SK-N-SH (cell line): ENCODE results near the gene ULK1. TPM values are rescaled to one million over a fixed set of nuclear protein-coding genes. Genes with fewer than 3 reads are reported as not detected.
A peak's percentile ranks its signal among the peaks of the same experiment; 100 is the strongest.

ENCODE experiments used
- CTCF ChIA-PET: fragments of 300-600, 350-600 bp; formaldehyde crosslinking; extraction: SDS; loops from one replicate; lab custom pipeline; 2021; lab: Yijun Ruan, JAX
- POLR2A ChIA-PET: fragments of 350-600 bp; sonication (Branson Sonifier 250); formaldehyde crosslinking; extraction: SDS; loops from one replicate; lab custom pipeline; 2020; ENCODE audit warnings: antibody characterized with exemption, inconsistent platforms; lab: Yijun Ruan, JAX
- DNase-seq: peaks from one replicate; pipeline ENCODE4 v3.0.0; 2012
- H2AFZ ChIP-seq: fragments of 200-600 bp; sonication (generic); 2 replicates; pipeline ENCODE4 v1.8.1; 2016; ENCODE audit warnings: antibody characterized with exemption, mild to moderate bottlenecking, low read depth
- H3F3A ChIP-seq: fragments of 200-600 bp; sonication (generic); replicated peaks from 2 replicates; pipeline ENCODE3; 2016; ENCODE audit warnings: antibody characterized with exemption, mild to moderate bottlenecking; ENCODE audit not compliant: insufficient read depth
- H3K27ac ChIP-seq, 2 experiments: fragments of 200-500 bp in 1 of 2; fragments of 200-600 bp in 1 of 2; sonication (Bioruptor generic) in 1 of 2; sonication (generic), shearing (Covaris generic) in 1 of 2; 2 replicates each; pipeline versions ENCODE4 v1.5.1 to v1.6.1; 2014 to 2016; ENCODE audit warnings: low read depth in 2 of 2, inconsistent platforms in 1 of 2, low read length in 1 of 2, mild to moderate bottlenecking in 1 of 2, mixed read lengths in 1 of 2
- H3K27me3 ChIP-seq: fragments of 200-600 bp; sonication (generic), shearing (Covaris generic); 2 replicates; pipeline ENCODE4 v1.6.1; 2016; ENCODE audit warnings: mixed run types; ENCODE audit not compliant: insufficient read depth
- H3K36me3 ChIP-seq, 2 experiments: fragments of 200-500 bp in 1 of 2; fragments of 200-600 bp in 1 of 2; sonication (Bioruptor generic) in 1 of 2; sonication (generic) in 1 of 2; replicated peaks in 1 of 2; 2 replicates each; pipeline versions ENCODE3 to v1.5.1; 2014 to 2016; ENCODE audit warnings: low read length in 1 of 2, mild to moderate bottlenecking in 1 of 2; ENCODE audit not compliant: insufficient read depth in 2 of 2, control insufficient read depth in 1 of 2
- H3K4me1 ChIP-seq, 2 experiments: fragments of 200-500 bp in 1 of 2; fragments of 200-600 bp in 1 of 2; sonication (Bioruptor generic) in 1 of 2; sonication (generic), shearing (Covaris generic) in 1 of 2; 2 replicates each; pipeline versions ENCODE4 v1.5.1 to v1.6.1; 2014 to 2016; ENCODE audit warnings: low read depth in 1 of 2, low read length in 1 of 2, mixed run types in 1 of 2; ENCODE audit not compliant: insufficient read depth in 2 of 2, control insufficient read depth in 1 of 2
- H3K4me2 ChIP-seq: fragments of 200-600 bp; sonication (generic), shearing (Covaris generic); 2 replicates; pipeline ENCODE4 v1.6.1; 2017; ENCODE audit warnings: mixed run types
- H3K4me3 ChIP-seq, 2 experiments: fragments of 200-500 bp in 1 of 2; fragments of 200-600 bp in 1 of 2; sonication (Bioruptor generic) in 1 of 2; sonication (generic), shearing (Covaris generic) in 1 of 2; 2 replicates each; pipeline versions ENCODE4 v1.5.1 to v1.8.1; 2014 to 2016; ENCODE audit warnings: low read depth in 2 of 2, inconsistent platforms in 1 of 2, low read length in 1 of 2, mild to moderate bottlenecking in 1 of 2, mixed read lengths in 1 of 2, moderate library complexity in 1 of 2
- H3K79me2 ChIP-seq: fragments of 200-600 bp; sonication (generic); 2 replicates; pipeline ENCODE4 v1.8.1; 2017; ENCODE audit warnings: mild to moderate bottlenecking; ENCODE audit not compliant: insufficient read depth
- H3K9ac ChIP-seq: fragments of 200-600 bp; sonication (generic); 2 replicates; pipeline ENCODE4 v1.6.1; 2017; ENCODE audit warnings: mixed run types
- H3K9me2 ChIP-seq: fragments of 200-600 bp; sonication (generic); 2 replicates; pipeline ENCODE4 v1.6.1; 2017; ENCODE audit warnings: mixed run types
- H3K9me3 ChIP-seq: fragments of 200-600 bp; sonication (generic); 2 replicates; pipeline ENCODE4 v1.6.1; 2017; ENCODE audit warnings: mixed run types, mild to moderate bottlenecking, moderate library complexity
- H4K20me1 ChIP-seq: fragments of 200-600 bp; sonication (generic); 2 replicates; pipeline ENCODE4 v1.6.1; 2017; ENCODE audit warnings: mild to moderate bottlenecking, mixed run types; ENCODE audit not compliant: insufficient read depth
- PBX3 ChIP-seq: IDR thresholded peaks from 2 replicates; pipeline ENCODE4; 2012
- POLR2AphosphoS5 ChIP-seq: IDR thresholded peaks from 2 replicates; pipeline ENCODE4 v1.6.1; 2012; ENCODE audit warnings: low read depth, low read length
- REST ChIP-seq: IDR thresholded peaks from 2 replicates; pipeline ENCODE4 v1.6.1; 2012; ENCODE audit warnings: mild to moderate bottlenecking, low read depth, low read length, moderate library complexity
- SIN3A ChIP-seq: IDR thresholded peaks from 2 replicates; pipeline ENCODE4 v1.6.1; 2012; ENCODE audit warnings: low read depth, mild to moderate bottlenecking, low read length, moderate library complexity, borderline replicate concordance
- USF1 ChIP-seq: IDR thresholded peaks from 2 replicates; pipeline ENCODE4 v1.4.0; 2012; ENCODE audit warnings: low read depth, borderline replicate concordance
- ZBTB33 ChIP-seq: IDR thresholded peaks from 2 replicates; pipeline ENCODE4 v1.4.0; 2012; ENCODE audit warnings: low read depth, borderline replicate concordance
- WGBS: methylation state at CpG from one replicate; pipeline ENCODE4 v1.1.6; 2017; ENCODE audit warnings: low lambda C conversion rate; 5-methylcytosine and 5-hydroxymethylcytosine counted together
- polyA plus RNA-seq, 3 experiments: library from polyadenylated mRNA; depleted of rRNA; stranded (reverse); fragments of >200 nt; gene quantifications; 2 replicates each; pipeline ENCODE4 v1.2.3, GENCODE V29; 2012
- TF ChIP-seq, protein P1 (sequence below): fragments of 150-350 bp; IDR thresholded peaks from 2 replicates; pipeline ENCODE4 v1.6.1; 2017; ENCODE audit warnings: antibody characterized with exemption, low read length, low read depth, borderline replicate concordance
- TF ChIP-seq, protein P2 (sequence below): IDR thresholded peaks from 2 replicates; pipeline ENCODE4 v1.4.0; 2012; ENCODE audit warnings: low read depth

Gene ULK1
- polyA plus RNA-seq, 1 of the 3 experiments (the other 2 are of a cell fraction), result 10.7 TPM

DNA sequence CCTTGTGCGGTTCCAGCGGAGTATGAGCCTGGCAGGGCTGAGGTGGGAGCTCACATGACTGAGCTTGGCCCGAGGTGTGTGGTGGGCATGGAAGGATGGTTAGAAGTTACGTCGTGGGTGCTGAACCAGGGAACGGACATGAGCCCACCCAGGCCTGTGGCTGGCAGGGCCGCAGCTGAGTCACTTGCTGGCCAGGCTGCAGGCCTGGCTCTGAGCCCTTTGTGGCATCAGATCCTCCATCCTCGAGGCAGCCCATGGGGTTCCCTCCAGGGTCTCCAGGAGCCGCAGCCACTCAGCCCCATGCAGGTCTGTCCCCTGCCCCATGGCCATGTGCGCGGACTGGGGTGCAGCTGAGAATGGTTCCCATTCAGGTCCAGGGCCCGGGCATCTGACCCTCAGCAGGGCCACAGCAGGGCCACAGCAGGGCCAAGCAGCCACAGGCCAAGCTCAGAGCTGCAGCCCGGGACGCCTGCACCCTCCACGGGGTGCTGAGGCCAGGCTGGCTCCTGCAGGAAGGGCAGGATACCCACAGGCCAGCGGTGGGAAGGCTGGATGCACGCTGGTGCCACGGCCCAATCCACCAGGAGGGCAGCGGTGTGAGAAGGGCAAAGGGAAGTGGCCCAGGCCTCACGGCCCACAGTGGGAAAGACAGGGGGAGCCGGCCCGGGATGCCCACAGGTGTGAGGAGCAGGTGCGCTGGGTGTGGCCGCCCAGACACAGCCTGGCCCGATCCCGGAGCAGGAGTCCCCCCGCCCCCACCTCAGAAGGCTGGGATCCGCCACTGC, 26.3 kb upstream of the ULK1 start:
- Histone ChIP-seq H3K9ac (no peak overlapping the region), H3F3A (no peaks in the 10 kb centered on the region), H3K4me2 (no peak overlapping the region), H3K4me3 (no peak overlapping the region), H3K27ac (no peak overlapping the region), H3K79me2 (no peaks in the 10 kb centered on the region), H2AFZ (no peak overlapping the region), H3K9me2 (no peaks in the 10 kb centered on the region), H3K27me3 (no peaks in the 10 kb centered on the region), H3K36me3 (no peaks in the 10 kb centered on the region), H4K20me1 (no peaks in the 10 kb centered on the region), H3K9me3 (no peaks in the 10 kb centered on the region), H3K4me1 (peaks cover 4 to 21% of the 10 kb centered on the region in 2 experiments; a peak in 2 of 4 replicates)
- peak; percentile 26 for DNase-seq
- POLR2A ChIA-PET, result no interaction called here
- CTCF ChIA-PET, result no interaction called here
- TF ChIP-seq REST, result no peak
- TF ChIP-seq POLR2AphosphoS5, result no peak
- no peak for TF ChIP-seq USF1
- TF ChIP-seq ZBTB33, result no peak
- TF ChIP-seq, protein P1, sequence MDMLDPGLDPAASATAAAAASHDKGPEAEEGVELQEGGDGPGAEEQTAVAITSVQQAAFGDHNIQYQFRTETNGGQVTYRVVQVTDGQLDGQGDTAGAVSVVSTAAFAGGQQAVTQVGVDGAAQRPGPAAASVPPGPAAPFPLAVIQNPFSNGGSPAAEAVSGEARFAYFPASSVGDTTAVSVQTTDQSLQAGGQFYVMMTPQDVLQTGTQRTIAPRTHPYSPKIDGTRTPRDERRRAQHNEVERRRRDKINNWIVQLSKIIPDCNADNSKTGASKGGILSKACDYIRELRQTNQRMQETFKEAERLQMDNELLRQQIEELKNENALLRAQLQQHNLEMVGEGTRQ, result no peak
- TF ChIP-seq, protein P2, sequence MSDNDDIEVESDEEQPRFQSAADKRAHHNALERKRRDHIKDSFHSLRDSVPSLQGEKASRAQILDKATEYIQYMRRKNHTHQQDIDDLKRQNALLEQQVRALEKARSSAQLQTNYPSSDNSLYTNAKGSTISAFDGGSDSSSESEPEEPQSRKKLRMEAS, result no peak
- no peak for TF ChIP-seq SIN3A
- TF ChIP-seq PBX3, result no peak
- WGBS, result 87% methylated on average over 15 of the region's 28 CpGs
